Mesenchymal stem cell (in vitro differentiated cells and primary cell): ENCODE data around the gene FRMD4A.

Source experiments
- DNase-seq: peaks from one replicate; pipeline ENCODE4 v3.0.0-alpha.2; 2013
- H2AFZ ChIP-seq: one replicate; pipeline ENCODE4 v1.6.1; 2013; ENCODE audit warnings: low read depth, mild to moderate bottlenecking, control low read depth, inconsistent platforms, low read length, moderate library complexity
- H2AK5ac ChIP-seq: 2 replicates; pipeline ENCODE4 v1.6.1; 2013; ENCODE audit warnings: low read length, moderate library complexity, mild to moderate bottlenecking, inconsistent platforms; ENCODE audit not compliant: severe bottlenecking
- H2BK120ac ChIP-seq: one replicate; pipeline ENCODE4 v1.6.1; 2013; ENCODE audit warnings: low read depth, mild to moderate bottlenecking, inconsistent platforms, low read length, moderate library complexity
- H2BK12ac ChIP-seq, 2 experiments: one replicate each; pipeline ENCODE4 v1.6.1; 2013; ENCODE audit warnings: inconsistent platforms in 2 of 2, low read length in 2 of 2, mild to moderate bottlenecking in 2 of 2, moderate library complexity in 2 of 2, control low read depth in 1 of 2
- H2BK15ac ChIP-seq: one replicate; pipeline ENCODE4 v1.6.1; 2013; ENCODE audit warnings: mild to moderate bottlenecking, low read depth, inconsistent platforms; ENCODE audit not compliant: poor library complexity, severe bottlenecking
- H2BK5ac ChIP-seq: 2 replicates; pipeline ENCODE4 v1.6.1; 2013; ENCODE audit warnings: low read depth, mild to moderate bottlenecking, low read length, control low read depth, inconsistent platforms; ENCODE audit not compliant: poor library complexity, severe bottlenecking
- H3K14ac ChIP-seq, 2 experiments: one replicate each; pipeline ENCODE4 v1.6.1; 2013; ENCODE audit warnings: inconsistent platforms in 2 of 2, low read length in 2 of 2, control low read depth in 1 of 2, mild to moderate bottlenecking in 1 of 2, moderate library complexity in 1 of 2
- H3K18ac ChIP-seq, 2 experiments: one replicate each; pipeline ENCODE4 v1.6.1; 2013; ENCODE audit warnings: inconsistent platforms in 2 of 2, low read length in 2 of 2, control low read depth in 1 of 2, low read depth in 1 of 2, mild to moderate bottlenecking in 1 of 2
- H3K23ac ChIP-seq, 2 experiments: one replicate each; pipeline ENCODE4 v1.6.1; 2013; ENCODE audit warnings: inconsistent platforms in 2 of 2, low read length in 2 of 2, mild to moderate bottlenecking in 2 of 2, moderate library complexity in 2 of 2, control low read depth in 1 of 2
- H3K27ac ChIP-seq: 2 replicates; pipeline ENCODE4 v1.5.1; 2013; ENCODE audit warnings: mild to moderate bottlenecking, moderate library complexity, low read length, control low read depth, inconsistent platforms; ENCODE audit not compliant: poor library complexity, severe bottlenecking
- H3K27me3 ChIP-seq, 2 experiments: 2 replicates each; pipeline versions ENCODE4 v1.6.1 to v1.7.0; 2013; ENCODE audit warnings: low read length in 2 of 2, mild to moderate bottlenecking in 2 of 2, moderate library complexity in 2 of 2, control low read depth in 1 of 2, inconsistent platforms in 1 of 2; ENCODE audit not compliant: control insufficient read depth in 1 of 2, insufficient read depth in 1 of 2
- H3K36me3 ChIP-seq, 2 experiments: 2 replicates each; pipeline versions ENCODE4 v1.6.1 to v1.7.0; 2013; ENCODE audit warnings: low read length in 2 of 2, control low read depth in 1 of 2, inconsistent platforms in 1 of 2, low read depth in 1 of 2, mild to moderate bottlenecking in 1 of 2; ENCODE audit not compliant: insufficient read depth in 2 of 2, control insufficient read depth in 1 of 2
- H3K4ac ChIP-seq, 2 experiments: one replicate each; pipeline ENCODE4 v1.6.1; 2013; ENCODE audit warnings: inconsistent platforms in 2 of 2, low read length in 2 of 2, mild to moderate bottlenecking in 2 of 2, moderate library complexity in 2 of 2, control low read depth in 1 of 2, low read depth in 1 of 2
- H3K4me1 ChIP-seq: 2 replicates; pipeline ENCODE4 v1.6.1; 2013; ENCODE audit warnings: low read depth, low read length, control low read depth; ENCODE audit not compliant: control insufficient read depth, insufficient read depth
- H3K4me2 ChIP-seq: 2 replicates; pipeline ENCODE4 v1.6.1; 2013; ENCODE audit warnings: low read length, mild to moderate bottlenecking, inconsistent platforms; ENCODE audit not compliant: poor library complexity, severe bottlenecking
- H3K4me3 ChIP-seq, 2 experiments: 2 replicates each; pipeline versions ENCODE4 v1.5.1 to v1.7.0; 2013; ENCODE audit warnings: low read length in 2 of 2, mild to moderate bottlenecking in 2 of 2, control low read depth in 1 of 2, low read depth in 1 of 2; ENCODE audit not compliant: insufficient read depth in 1 of 2
- H3K79me1 ChIP-seq: replicated peaks from 2 replicates; pipeline ENCODE4 v1.6.1; 2013; ENCODE audit warnings: mild to moderate bottlenecking, control low read depth, low read length, inconsistent platforms; ENCODE audit not compliant: poor library complexity, severe bottlenecking
- H3K9ac ChIP-seq: 2 replicates; pipeline ENCODE4 v1.7.0; 2013; ENCODE audit warnings: mild to moderate bottlenecking, low read length, moderate library complexity
- H3K9me3 ChIP-seq: 2 replicates; pipeline ENCODE4 v1.7.0; 2013; ENCODE audit warnings: mild to moderate bottlenecking, low read length; ENCODE audit not compliant: control insufficient read depth
- H4K8ac ChIP-seq: one replicate; pipeline ENCODE4 v1.6.1; 2013; ENCODE audit warnings: inconsistent platforms, mild to moderate bottlenecking, low read length, moderate library complexity
- H4K91ac ChIP-seq: one replicate; pipeline ENCODE4 v1.6.1; 2013; ENCODE audit warnings: mild to moderate bottlenecking, low read length, inconsistent platforms
- WGBS: methylation state at CpG from one replicate; pipeline ENCODE4 v1.1.7; 2013; ENCODE audit warnings: mixed read lengths; 5-methylcytosine and 5-hydroxymethylcytosine counted together

Gene FRMD4A

GRCh38 chr10:13871011-13871410 is 459.7 kb downstream of the FRMD4A start:
- H3K36me3 ChIP-seq = peaks cover 0 to 18% of the 10 kb centered on the region in 2 experiments
- H3K4me1 ChIP-seq = peaks cover 16% of the 10 kb centered on the region
- WGBS = 56% methylated on average over 9 of the region's 9 CpGs
- DNase-seq = no peak
- no peak overlapping the region for H2BK5ac ChIP-seq
- H4K8ac ChIP-seq = peak overlapping the region; percentile 83
- peak overlapping the region; percentile 72 to 83 for H3K18ac ChIP-seq
- H3K9me3 ChIP-seq = no peaks in the 10 kb centered on the region
- peak overlapping the region in 1 of 2 experiments; percentile 94 for H2BK12ac ChIP-seq
- H3K14ac ChIP-seq = peak overlapping the region in 1 of 2 experiments; percentile 55
- H3K9ac ChIP-seq = no peak overlapping the region
- no peak overlapping the region for H3K23ac ChIP-seq
- H3K79me1 ChIP-seq = peaks cover 21% of the 10 kb centered on the region
- no peak overlapping the region for H2AFZ ChIP-seq
- no peak overlapping the region for H3K4me2 ChIP-seq
- peak overlapping the region; percentile 15 to 27 for H3K4ac ChIP-seq
- H2BK15ac ChIP-seq = no peak overlapping the region
- H4K91ac ChIP-seq = peak overlapping the region; percentile 91
- no peak overlapping the region for H3K27ac ChIP-seq
- H2BK120ac ChIP-seq = no peak overlapping the region
- no peak overlapping the region for H2AK5ac ChIP-seq
- H3K27me3 ChIP-seq = no peaks in the 10 kb centered on the region
- no peak overlapping the region for H3K4me3 ChIP-seq

- H2BK12ac ChIP-seq = peak overlapping the region; percentile 46 to 54
- no peak overlapping the region for H3K4me2 ChIP-seq
- peak overlapping the region; percentile 9 for H4K91ac ChIP-seq
- H2AFZ ChIP-seq = no peak overlapping the region
- no peak overlapping the region for H2BK120ac ChIP-seq
- H3K18ac ChIP-seq = no peak overlapping the region
- H2AK5ac ChIP-seq = no peak overlapping the region
- no peak overlapping the region for H3K9ac ChIP-seq
- peak overlapping the region; percentile 73 for H4K8ac ChIP-seq
- H3K4ac ChIP-seq = no peak overlapping the region
- H2BK15ac ChIP-seq = peak overlapping the region; percentile 17
- H2BK5ac ChIP-seq = no peak overlapping the region
- H3K9me3 ChIP-seq = no peaks in the 10 kb centered on the region
- no peaks in the 10 kb centered on the region for H3K27me3 ChIP-seq
- no peak for DNase-seq
- no peak overlapping the region for H3K4me3 ChIP-seq
- no peak overlapping the region for H3K14ac ChIP-seq
- no peak overlapping the region for H3K23ac ChIP-seq
- H3K36me3 ChIP-seq = peaks cover 0 to 18% of the 10 kb centered on the region in 2 experiments
- H3K79me1 ChIP-seq = peaks cover 21% of the 10 kb centered on the region
- H3K4me1 ChIP-seq = peaks cover 20% of the 10 kb centered on the region
- WGBS = 96% methylated on average over 12 of the region's 12 CpGs
- H3K27ac ChIP-seq = no peak overlapping the region
Observed at GRCh38 chr10:13869295-13869664, 461.4 kb downstream of the FRMD4A start.

- Histone ChIP-seq H2BK120ac (no peak overlapping the region), H2BK15ac (no peak overlapping the region), H3K14ac (no peak overlapping the region), H4K8ac (no peak overlapping the region), H2AK5ac (no peak overlapping the region), H3K9me3 (no peaks in the 10 kb centered on the region), H4K91ac (no peak overlapping the region), H3K4me1 (peaks cover 19% of the 10 kb centered on the region), H3K4me3 (no peak overlapping the region), H3K36me3 (peaks cover 0 to 18% of the 10 kb centered on the region in 2 experiments), H3K27me3 (no peaks in the 10 kb centered on the region), H3K9ac (no peak overlapping the region), H3K4me2 (no peak overlapping the region), H2AFZ (no peak overlapping the region), H3K4ac (peak overlapping the region in 1 of 2 experiments; percentile 40), H3K18ac (peak overlapping the region in 1 of 2 experiments; percentile 47), H2BK12ac (peak overlapping the region; percentile 46 to 54), H2BK5ac (no peak overlapping the region), H3K23ac (peak overlapping the region in 1 of 2 experiments; percentile 26), H3K79me1 (peaks cover 21% of the 10 kb centered on the region), H3K27ac (no peak overlapping the region)
- no peak for DNase-seq
- WGBS = 88% methylated on average over 16 of the region's 18 CpGs
Observed at GRCh38 chr10:13868528-13869294, 462.0 kb downstream of the FRMD4A start.

- H2AFZ ChIP-seq = no peak overlapping the region
- peaks cover 21% of the 10 kb centered on the region for H3K79me1 ChIP-seq
- H2BK5ac ChIP-seq = no peak overlapping the region
- H3K14ac ChIP-seq = no peak overlapping the region
- H3K9ac ChIP-seq = no peak overlapping the region
- no peak overlapping the region for H4K8ac ChIP-seq
- H2AK5ac ChIP-seq = no peak overlapping the region
- no peak overlapping the region for H3K4me3 ChIP-seq
- H4K91ac ChIP-seq = no peak overlapping the region
- 92% methylated on average over 1 of the region's 1 CpG for WGBS
- no peak overlapping the region for H3K27ac ChIP-seq
- H2BK15ac ChIP-seq = no peak overlapping the region
- H3K18ac ChIP-seq = no peak overlapping the region
- peaks cover 19% of the 10 kb centered on the region for H3K4me1 ChIP-seq
- no peaks in the 10 kb centered on the region for H3K27me3 ChIP-seq
- H3K4ac ChIP-seq = no peak overlapping the region
- H3K9me3 ChIP-seq = no peaks in the 10 kb centered on the region
- no peak overlapping the region for H2BK120ac ChIP-seq
- no peak for DNase-seq
- no peak overlapping the region for H3K23ac ChIP-seq
- no peak overlapping the region for H2BK12ac ChIP-seq
- no peak overlapping the region for H3K4me2 ChIP-seq
- peaks cover 0 to 18% of the 10 kb centered on the region in 2 experiments for H3K36me3 ChIP-seq
Observed at GRCh38 chr10:13867822-13868221, 462.9 kb downstream of the FRMD4A start.
